GM18861 (cell line): ENCODE data around the gene EIF6.
"Not testable (repeated sequence)": the region's sequence is repeated elsewhere in the genome, so short reads cannot be mapped to it uniquely, and the experiment has no call there.

Source experiments
- ATAC-seq: cut with Tn5 transposase; IDR thresholded peaks from one replicate; pipeline ENCODE4 v1.9.1; 2021; ENCODE audit not compliant: unreplicated experiment

EIF6 gene

GRCh38 chr20:35284267-35284991 is at the start of gene EIF6:
EIF6 (minus strand) TSS chr20:35284772; CDS start chr20:35284487, 285 bp downstream.
- peak; percentile 55 for ATAC-seq

GRCh38 chr20:35333606-35334005 is 49.0 kb upstream of the EIF6 start:
- ATAC-seq: no peak

- no peak for ATAC-seq
Observed at GRCh38 chr20:35332540-35333200, 48.1 kb upstream of the EIF6 start.

GRCh38 chr20:35329435-35330139 is 45.0 kb upstream of the EIF6 start:
- no peak for ATAC-seq

GRCh38 chr20:35328689-35329088 is 44.1 kb upstream of the EIF6 start:
- no peak for ATAC-seq

GRCh38 chr20:35328095-35328685 is 43.6 kb upstream of the EIF6 start:
- ATAC-seq: no peak

GRCh38 chr20:35327074-35327976 is 42.8 kb upstream of the EIF6 start:
- ATAC-seq: no peak

- ATAC-seq: no peak
Observed at GRCh38 chr20:35326740-35327073, 42.1 kb upstream of the EIF6 start.

- ATAC-seq: no peak
Observed at GRCh38 chr20:35326021-35326739, 41.6 kb upstream of the EIF6 start.

- ATAC-seq: no peak
Observed at GRCh38 chr20:35325401-35325800, 40.8 kb upstream of the EIF6 start.

GRCh38 chr20:35320396-35321126 is 36.0 kb upstream of the EIF6 start:
- ATAC-seq: no peak

- no peak for ATAC-seq
Observed at GRCh38 chr20:35319871-35320197, 35.3 kb upstream of the EIF6 start.

GRCh38 chr20:35319192-35319870 is 34.8 kb upstream of the EIF6 start:
- ATAC-seq: no peak

- ATAC-seq: no peak
Observed at GRCh38 chr20:35318502-35319157, 34.1 kb upstream of the EIF6 start.

GRCh38 chr20:35317416-35318210 is 33.0 kb upstream of the EIF6 start:
- ATAC-seq: no peak

- ATAC-seq: no peak
Observed at GRCh38 chr20:35316086-35316485, 31.5 kb upstream of the EIF6 start.

- ATAC-seq: not testable (repeated sequence)
Observed at GRCh38 chr20:35315632-35316020, 31.1 kb upstream of the EIF6 start.
